Spleen (tissue), 11 donors: ENCODE data around the gene SECTM1. TPM values are rescaled to one million over a fixed set of nuclear protein-coding genes. Genes with fewer than 3 reads are reported as not detected.

ENCODE experiments used
- DNase-seq: peaks from one replicate; pipeline ENCODE4 v3.0.0-alpha.2; 2020
- H3K27ac ChIP-seq, 8 donors: fragments of 200-600 bp; sonication (generic) in 7 of 8; 1 replicate in 4 of 8; 2 replicates in 4 of 8; pipeline versions ENCODE4 v1.5.0 to v1.8.0; 2016 to 2021; ENCODE audit warnings: inconsistent platforms in 4 of 8, mild to moderate bottlenecking in 4 of 8, moderate library complexity in 1 of 8
- H3K27me3 ChIP-seq, 7 donors: fragments of 200-600 bp; sonication (generic) in 6 of 7; replicated peaks in 1 of 7; 1 replicate in 4 of 7; 2 replicates in 3 of 7; pipeline versions ENCODE4 v1.5.0 to v1.8.0; 2016 to 2021; ENCODE audit warnings: inconsistent platforms in 3 of 7, mild to moderate bottlenecking in 1 of 7
- H3K36me3 ChIP-seq, 6 donors: fragments of 200-600 bp; sonication (generic) in 5 of 6; 1 replicate in 4 of 6; 2 replicates in 2 of 6; pipeline versions ENCODE4 v1.5.0 to v1.8.0; 2016 to 2021; ENCODE audit warnings: inconsistent platforms in 2 of 6
- H3K4me1 ChIP-seq, 6 donors: fragments of 200-600 bp; sonication (generic) in 5 of 6; 1 replicate in 3 of 6; 2 replicates in 3 of 6; pipeline versions ENCODE4 v1.5.0 to v1.8.0; 2016 to 2021; ENCODE audit warnings: inconsistent platforms in 3 of 6
- H3K4me3 ChIP-seq, 8 donors: fragments of 200-600 bp; sonication (generic) in 7 of 8; 1 replicate in 4 of 8; 2 replicates in 4 of 8; pipeline versions ENCODE4 v1.5.0 to v1.8.0; 2016 to 2021; ENCODE audit warnings: inconsistent platforms in 4 of 8, mild to moderate bottlenecking in 4 of 8, moderate library complexity in 2 of 8
- H3K9me3 ChIP-seq, 8 donors: fragments of 200-600 bp; sonication (generic) in 7 of 8; 1 replicate in 4 of 8; 2 replicates in 4 of 8; pipeline versions ENCODE4 v1.5.0 to v1.8.0; 2016 to 2021; ENCODE audit warnings: inconsistent platforms in 4 of 8
- CTCF ChIP-seq, 11 experiments: fragments of 200-600 bp in 7 of 11; fragments of 450-650 bp in 4 of 11; sonication (generic) in 4 of 11; IDR thresholded peaks in 8 of 11; conservative IDR thresholded peaks in 3 of 11; 1 replicate in 7 of 11; 2 replicates in 4 of 11; pipeline versions ENCODE4 v1.4.0 to v1.8.0; 2016 to 2021; ENCODE audit warnings: antibody characterized with exemption in 11 of 11, inconsistent platforms in 4 of 11, mild to moderate bottlenecking in 1 of 11
- POLR2A ChIP-seq, 3 donors: fragments of 450-650 bp; IDR thresholded peaks; one replicate each; pipeline ENCODE4 v1.5.1; 2017; ENCODE audit warnings: antibody characterized with exemption in 3 of 3, mild to moderate bottlenecking in 1 of 3
- POLR2AphosphoS5 ChIP-seq, 3 donors: sonication (generic); formaldehyde crosslinking; IDR thresholded peaks; one replicate each; pipeline ENCODE4 v1.5.1; 2017; ENCODE audit warnings: antibody characterized with exemption in 3 of 3
- WGBS, 5 donors: extraction: QIAGEN DNeasy Blood & Tissue Kit in 3 of 5; methylation state at CpG; one replicate each; pipeline versions ENCODE4 v1.1.5 to v1.1.7; 2013 to 2018; 5-methylcytosine and 5-hydroxymethylcytosine counted together
- intact Hi-C: fragments of 100-400 bp; cut with DNase I; formaldehyde crosslinking; loops from one replicate; pipeline ENCODE4 v1.15.0; 2023; ENCODE audit warnings: low total_unique reads
- polyA plus RNA-seq, 3 donors: library from polyadenylated mRNA; stranded (reverse); fragments of 200-250 nt; gene quantifications; one replicate each; pipeline ENCODE4 v1.2.1, GENCODE V29; 2013
- total RNA-seq, 7 donors: library from RNA; depleted of rRNA in 3 of 7; stranded (reverse); fragments of >200 nt in 3 of 7; fragmentation: NEBNext Ultra II Directional in 4 of 7; extraction: Animal tissue kit (Norgen Biotek cat#: 25700) in 4 of 7; gene quantifications; one replicate each; pipeline versions ENCODE4 v1.1.0 to v1.2.1, GENCODE V29; 2016 to 2021
- donor health status: healthy with polysubstance abuse.
- donor health status: DM: no; HTN: no; CAD: no; lungs with moderate emphysema.
- donor health status: DM: no; HTN: no; CAD: no.
- donor health status: Bipolar disorder and iron deficiency.
- donor health status: healthy.
- donor health status: DM: no; HTN: no; CAD: no.
- donor health status: DM: yes; HTN: yes; CAD: no.

SECTM1 gene
- total and polyA plus RNA-seq, 10 donors: 6.0 to 141 (median 60.4) TPM

GRCh38 chr17:82357394-82357793 lies 23.8 kb upstream of the SECTM1 start:
- WGBS, 5 donors: 67 to 92% (median 73%) methylated on average over 1 to 2 of the region's 2 CpGs
- no peak overlapping the region for H3K4me3 ChIP-seq
- H3K27me3 ChIP-seq: peaks cover 0 to 55% (median 7%) of the 10 kb centered on the region in 7 donors
- no peaks in the 10 kb centered on the region for H3K36me3 ChIP-seq
- intact Hi-C loops: no loop called here
- H3K4me1 ChIP-seq: peaks cover 0 to 6% (median 0%) of the 10 kb centered on the region in 6 donors
- no peak for TF ChIP-seq POLR2A (IDR thresholded peaks at IDR 0.05)
- TF ChIP-seq CTCF (IDR thresholded peaks at IDR 0.05 in 8 of 11, conservative IDR thresholded peaks at IDR 0.05 in 3 of 11): no peak
- no peak for TF ChIP-seq POLR2AphosphoS5 (IDR thresholded peaks at IDR 0.05)
- no peaks in the 10 kb centered on the region for H3K9me3 ChIP-seq
- H3K27ac ChIP-seq: no peak overlapping the region
- DNase-seq: no peak

GRCh38 chr17:82356845-82357355 lies 23.3 kb upstream of the SECTM1 start:
- WGBS, 5 donors: 59 to 73% (median 68%) methylated on average over 19 to 20 of the region's 20 CpGs
- peak; percentile 73 for DNase-seq
- intact Hi-C loops: no loop called here
- Histone ChIP-seq H3K4me3 (no peak overlapping the region), H3K9me3 (no peaks in the 10 kb centered on the region), H3K36me3 (no peaks in the 10 kb centered on the region), H3K27ac (no peak overlapping the region), H3K4me1 (peaks cover 2 to 11% (median 3%) of the 10 kb centered on the region in 6 donors), H3K27me3 (peaks cover 0 to 60% (median 7%) of the 10 kb centered on the region in 7 donors)
- TF ChIP-seq CTCF (IDR thresholded peaks at IDR 0.05 in 8 of 11, conservative IDR thresholded peaks at IDR 0.05 in 3 of 11) (no peak), POLR2A (IDR thresholded peaks at IDR 0.05) (no peak), POLR2AphosphoS5 (IDR thresholded peaks at IDR 0.05) (no peak)

- Histone ChIP-seq H3K4me3 (no peak overlapping the region), H3K4me1 (peaks cover 3 to 19% (median 6%) of the 10 kb centered on the region in 6 donors), H3K36me3 (no peaks in the 10 kb centered on the region), H3K27me3 (peaks cover 0 to 68% (median 7%) of the 10 kb centered on the region in 7 donors), H3K9me3 (no peaks in the 10 kb centered on the region), H3K27ac (no peak overlapping the region)
- 68 to 100% (median 79%) methylated on average over 4 to 11 of the region's 11 CpGs for WGBS, 5 donors
- TF ChIP-seq POLR2A (IDR thresholded peaks at IDR 0.05) (no peak), POLR2AphosphoS5 (IDR thresholded peaks at IDR 0.05) (no peak), CTCF (IDR thresholded peaks at IDR 0.05 in 8 of 11, conservative IDR thresholded peaks at IDR 0.05 in 3 of 11) (no peak)
- DNase-seq: no peak
- intact Hi-C loops: no loop called here
These were observed 22.3 kb upstream of the SECTM1 start for GRCh38 chr17:82355770-82356427.

- peaks cover 0 to 79% (median 7%) of the 10 kb centered on the region in 7 donors for H3K27me3 ChIP-seq
- 84 to 90% (median 88%) methylated on average over 7 of the region's 7 CpGs for WGBS, 5 donors
- no peak for DNase-seq
These were observed 21.3 kb upstream of the SECTM1 start for GRCh38 chr17:82354804-82355308.

More at GRCh38 chr17:82354804-82355308, 21.3 kb upstream of the SECTM1 start:
- TF ChIP-seq POLR2AphosphoS5 (IDR thresholded peaks at IDR 0.05) (no peak), POLR2A (IDR thresholded peaks at IDR 0.05) (no peak)
- Histone ChIP-seq H3K4me3 (no peak overlapping the region), H3K4me1 (peaks cover 3 to 19% (median 6%) of the 10 kb centered on the region in 6 donors), H3K9me3 (no peaks in the 10 kb centered on the region), H3K27ac (no peak overlapping the region), H3K36me3 (no peaks in the 10 kb centered on the region)
- intact Hi-C loops: loop anchor here (5.0 kb wide), 1 partner anchor 197 kb away; no protein-coding TSS in a partner anchor
